ENCODE data around the gene BACE2. TPM values are rescaled to one million over a fixed set of nuclear protein-coding genes. Genes with fewer than 3 reads are reported as not detected.

BACE2 gene
- total RNA-seq, 4 donors from 2014 or later: 30.5 to 43.3 (median 36.6) TPM

GRCh38 chr21:41227357-41228005 is 59.5 kb downstream of the BACE2 start:
- no peaks in the 10 kb centered on the region for H3K9me3 ChIP-seq
- H3K27me3 ChIP-seq: no peaks in the 10 kb centered on the region
- H3K4me1 ChIP-seq: peaks cover 0 to 11% (median 0%) of the 10 kb centered on the region in 4 donors
- DNase-seq: peak in 1 of 3 donors; percentile 52
- peak overlapping the region in 3 of 4 donors; percentile 37 to 78 (median 59) for H3K27ac ChIP-seq
- no peak for TF ChIP-seq CTCF (IDR thresholded peaks at IDR 0.05)
- no peak for TF ChIP-seq POLR2A (IDR thresholded peaks at IDR 0.05)
- H3K4me3 ChIP-seq: no peak overlapping the region
- H3K36me3 ChIP-seq: peaks cover 0 to 2% (median 0%) of the 10 kb centered on the region in 3 donors

GRCh38 chr21:41228006-41228370 is 60.0 kb downstream of the BACE2 start:
- Histone ChIP-seq H3K27me3 (no peaks in the 10 kb centered on the region), H3K9me3 (no peaks in the 10 kb centered on the region), H3K36me3 (peaks cover 0 to 2% (median 0%) of the 10 kb centered on the region in 3 donors), H3K4me1 (peaks cover 0 to 11% (median 0%) of the 10 kb centered on the region in 4 donors), H3K27ac (peak overlapping the region in 3 of 4 donors; percentile 37 to 78 (median 59)), H3K4me3 (no peak overlapping the region)
- peak in 1 of 3 donors; percentile 75 for DNase-seq
- TF ChIP-seq POLR2A (IDR thresholded peaks at IDR 0.05) (peak in 1 of 2 donors; percentile 36), CTCF (IDR thresholded peaks at IDR 0.05) (no peak)

- Histone ChIP-seq H3K27ac (peak overlapping the region in 2 of 4 donors; percentile 59 to 78), H3K36me3 (peaks cover 0 to 2% (median 0%) of the 10 kb centered on the region in 3 donors), H3K4me1 (peaks cover 0 to 11% (median 0%) of the 10 kb centered on the region in 4 donors), H3K27me3 (no peaks in the 10 kb centered on the region), H3K4me3 (no peak overlapping the region), H3K9me3 (no peaks in the 10 kb centered on the region)
- TF ChIP-seq CTCF (IDR thresholded peaks at IDR 0.05) (no peak), POLR2A (IDR thresholded peaks at IDR 0.05) (no peak)
- no peak for DNase-seq
Measured at GRCh38 chr21:41228492-41228891, 60.5 kb downstream of the BACE2 start.

GRCh38 chr21:41228958-41229357 is 61.0 kb downstream of the BACE2 start:
- no peak for DNase-seq
- Histone ChIP-seq H3K9me3 (no peaks in the 10 kb centered on the region), H3K36me3 (peaks cover 0 to 2% (median 0%) of the 10 kb centered on the region in 3 donors), H3K27ac (peak overlapping the region in 1 of 4 donors; percentile 47), H3K4me1 (peaks cover 0 to 11% (median 0%) of the 10 kb centered on the region in 4 donors), H3K4me3 (no peak overlapping the region), H3K27me3 (no peaks in the 10 kb centered on the region)
- TF ChIP-seq CTCF (IDR thresholded peaks at IDR 0.05): no peak
- TF ChIP-seq POLR2A (IDR thresholded peaks at IDR 0.05): no peak

- no peak for TF ChIP-seq CTCF (IDR thresholded peaks at IDR 0.05)
- DNase-seq: peak in 1 of 3 donors; percentile 31
Measured at GRCh38 chr21:41229509-41230248, 61.7 kb downstream of the BACE2 start.

More at GRCh38 chr21:41229509-41230248, 61.7 kb downstream of the BACE2 start:
- peaks cover 0 to 11% (median 0%) of the 10 kb centered on the region in 4 donors for H3K4me1 ChIP-seq
- H3K27me3 ChIP-seq: no peaks in the 10 kb centered on the region
- H3K4me3 ChIP-seq: no peak overlapping the region
- H3K36me3 ChIP-seq: peaks cover 0 to 2% (median 0%) of the 10 kb centered on the region in 3 donors
- H3K9me3 ChIP-seq: no peaks in the 10 kb centered on the region
- peak overlapping the region in 1 of 4 donors; percentile 47 for H3K27ac ChIP-seq
